ENCODE data around the gene SLC25A1. TPM values are rescaled to one million over a fixed set of nuclear protein-coding genes. Genes with fewer than 3 reads are reported as not detected.

SLC25A1 gene
- total and polyA plus RNA-seq, 2 experiments from 2014 or later: 140 to 238 TPM

DNA sequence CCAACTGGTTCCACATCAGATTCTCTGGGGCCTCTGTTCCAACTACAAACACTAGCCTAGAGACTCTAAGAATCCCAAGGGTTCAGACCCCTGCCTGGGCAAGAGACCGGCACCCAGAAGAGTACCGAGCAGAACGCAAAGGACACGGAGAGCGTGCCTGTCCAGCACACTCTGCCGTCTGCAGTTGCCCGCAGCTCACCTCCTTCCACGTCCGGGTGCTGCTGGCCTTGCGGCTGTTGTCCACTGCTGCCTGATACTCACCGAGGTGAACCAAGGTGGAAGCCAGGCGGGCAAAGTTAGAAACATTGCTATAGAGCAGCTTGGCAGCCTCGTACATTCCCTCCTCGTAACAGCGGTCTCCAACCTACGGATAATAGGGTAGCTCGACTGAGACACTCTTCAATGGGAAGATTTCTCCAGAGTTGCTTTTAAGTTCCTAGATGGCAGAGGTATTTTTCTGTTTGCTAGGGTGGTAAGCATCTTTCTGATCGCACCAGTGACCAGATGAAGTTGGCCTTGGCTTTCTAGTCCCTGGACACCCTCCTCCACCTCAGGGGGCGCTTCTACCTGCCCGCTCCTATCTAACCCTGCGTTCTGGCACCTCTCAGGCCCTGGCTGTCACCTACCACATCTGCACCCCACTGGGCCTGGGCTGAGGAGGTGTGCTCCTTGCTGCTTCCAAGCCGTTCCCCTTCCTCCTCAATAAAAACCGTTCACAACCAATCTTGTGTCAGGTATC is 22.8 kb upstream of the SLC25A1 start:
- H3K27ac ChIP-seq: no peak overlapping the region
- no peaks in the 10 kb centered on the region for H3K9me3 ChIP-seq (ENCODE audit: low read depth)
- TF ChIP-seq, protein P1, sequence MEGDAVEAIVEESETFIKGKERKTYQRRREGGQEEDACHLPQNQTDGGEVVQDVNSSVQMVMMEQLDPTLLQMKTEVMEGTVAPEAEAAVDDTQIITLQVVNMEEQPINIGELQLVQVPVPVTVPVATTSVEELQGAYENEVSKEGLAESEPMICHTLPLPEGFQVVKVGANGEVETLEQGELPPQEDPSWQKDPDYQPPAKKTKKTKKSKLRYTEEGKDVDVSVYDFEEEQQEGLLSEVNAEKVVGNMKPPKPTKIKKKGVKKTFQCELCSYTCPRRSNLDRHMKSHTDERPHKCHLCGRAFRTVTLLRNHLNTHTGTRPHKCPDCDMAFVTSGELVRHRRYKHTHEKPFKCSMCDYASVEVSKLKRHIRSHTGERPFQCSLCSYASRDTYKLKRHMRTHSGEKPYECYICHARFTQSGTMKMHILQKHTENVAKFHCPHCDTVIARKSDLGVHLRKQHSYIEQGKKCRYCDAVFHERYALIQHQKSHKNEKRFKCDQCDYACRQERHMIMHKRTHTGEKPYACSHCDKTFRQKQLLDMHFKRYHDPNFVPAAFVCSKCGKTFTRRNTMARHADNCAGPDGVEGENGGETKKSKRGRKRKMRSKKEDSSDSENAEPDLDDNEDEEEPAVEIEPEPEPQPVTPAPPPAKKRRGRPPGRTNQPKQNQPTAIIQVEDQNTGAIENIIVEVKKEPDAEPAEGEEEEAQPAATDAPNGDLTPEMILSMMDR (IDR thresholded peaks at IDR 0.05; ENCODE audit: low read depth, low read length): no peak
- no peak overlapping the region for H3K4me3 ChIP-seq
- DNase-seq (ENCODE audit: low read depth in 1 of 2, low spot score in 1 of 2): no peak
- H3K4me1 ChIP-seq (ENCODE audit: low read depth): no peaks in the 10 kb centered on the region
- no peaks in the 10 kb centered on the region for H3K27me3 ChIP-seq
- no peaks in the 10 kb centered on the region for H3K36me3 ChIP-seq

- H3K36me3 ChIP-seq: no peaks in the 10 kb centered on the region
- H3K9me3 ChIP-seq (ENCODE audit: low read depth): no peaks in the 10 kb centered on the region
- no peak overlapping the region for H3K27ac ChIP-seq
- TF ChIP-seq, protein P1 (IDR thresholded peaks at IDR 0.05; ENCODE audit: low read depth, low read length): no peak
- no peaks in the 10 kb centered on the region for H3K27me3 ChIP-seq
- no peaks in the 10 kb centered on the region for H3K4me1 ChIP-seq (ENCODE audit: low read depth)
- no peak for DNase-seq (ENCODE audit: low read depth in 1 of 2, low spot score in 1 of 2)
- H3K4me3 ChIP-seq: no peak overlapping the region
These were observed 20.9 kb upstream of the SLC25A1 start for GRCh38 chr22:19199479-19199878.

- Histone ChIP-seq H3K36me3 (no peaks in the 10 kb centered on the region), H3K4me3 (no peak overlapping the region), H3K4me1 (ENCODE audit: low read depth) (no peaks in the 10 kb centered on the region), H3K27me3 (no peaks in the 10 kb centered on the region), H3K9me3 (ENCODE audit: low read depth) (no peaks in the 10 kb centered on the region), H3K27ac (no peak overlapping the region)
- no peak for DNase-seq (ENCODE audit: low read depth in 1 of 2, low spot score in 1 of 2)
- TF ChIP-seq, protein P1 (IDR thresholded peaks at IDR 0.05; ENCODE audit: low read depth, low read length): no peak
These were observed 19.7 kb upstream of the SLC25A1 start for GRCh38 chr22:19197997-19198865.

DNA sequence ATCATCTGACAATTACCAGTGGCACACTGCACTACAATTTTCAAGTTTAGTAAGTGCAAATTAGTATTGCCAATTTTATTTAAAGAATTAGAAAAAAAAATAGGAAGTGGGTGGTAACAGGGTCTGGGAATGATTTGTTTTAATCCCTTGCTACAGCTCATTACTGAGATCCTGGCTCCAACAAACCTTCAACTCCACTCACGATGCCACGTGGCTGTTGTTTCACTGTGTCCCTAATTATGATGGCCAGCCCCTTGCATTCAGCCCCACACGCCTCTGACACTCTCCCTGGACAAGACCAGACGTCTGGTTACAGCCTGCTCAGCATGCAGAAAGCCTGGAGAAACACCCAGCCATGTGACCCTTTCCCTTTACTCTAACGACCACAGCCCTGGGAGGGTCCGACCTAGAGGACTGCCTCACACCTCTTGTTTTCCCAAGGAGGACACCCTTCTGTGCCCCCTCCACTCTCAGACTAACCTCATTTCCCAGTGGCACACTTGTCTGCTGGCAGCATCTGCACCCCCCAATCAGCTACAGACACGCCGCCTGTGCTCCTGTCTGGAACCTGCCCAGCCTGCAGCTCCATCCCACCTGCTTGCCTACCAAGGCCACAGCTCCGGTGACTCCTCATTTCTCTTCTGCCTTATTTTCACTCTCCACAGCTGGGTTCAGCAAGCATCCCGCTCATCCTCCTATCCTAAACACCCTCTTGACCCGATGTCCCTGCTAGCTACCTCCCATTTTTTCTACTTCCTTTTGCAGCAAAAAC is 18.5 kb upstream of the SLC25A1 start:
- no peak overlapping the region for H3K4me3 ChIP-seq
- no peaks in the 10 kb centered on the region for H3K4me1 ChIP-seq (ENCODE audit: low read depth)
- DNase-seq (ENCODE audit: low read depth in 1 of 2, low spot score in 1 of 2): no peak
- no peaks in the 10 kb centered on the region for H3K9me3 ChIP-seq (ENCODE audit: low read depth)
- TF ChIP-seq, protein P1 (IDR thresholded peaks at IDR 0.05; ENCODE audit: low read depth, low read length): no peak
- no peaks in the 10 kb centered on the region for H3K27me3 ChIP-seq
- no peak overlapping the region for H3K27ac ChIP-seq
- no peaks in the 10 kb centered on the region for H3K36me3 ChIP-seq

Data from cardiac muscle cell (in vitro differentiated cells and primary cell).